ENCODE results near the gene SPCS2.

The SPCS2 gene

GRCh38 chr11:74933765-74934164, 15.3 kb upstream of the SPCS2 start:
- no peak overlapping the region for H2BK5ac ChIP-seq (ENCODE audit: low read depth, low read length, poor library complexity)
- no peak overlapping the region for H3K14ac ChIP-seq (ENCODE audit: low read length)
- no peaks in the 10 kb centered on the region for H3K79me1 ChIP-seq (ENCODE audit: low read length)
- H3K9ac ChIP-seq (ENCODE audit: low read length) = no peak overlapping the region
- no peak overlapping the region for H3K23ac ChIP-seq (ENCODE audit: low read length)
- no peaks in the 10 kb centered on the region for H3K27me3 ChIP-seq (ENCODE audit: insufficient read depth, low read length)
- H4K12ac ChIP-seq (ENCODE audit: low read depth, low read length) = no peak overlapping the region
- H3K18ac ChIP-seq (ENCODE audit: low read length) = no peak overlapping the region
- H2AK5ac ChIP-seq (ENCODE audit: low read length) = no peak overlapping the region
- no peak overlapping the region for H3K4me2 ChIP-seq (ENCODE audit: low read length)
- H3K79me2 ChIP-seq (ENCODE audit: control insufficient read depth, insufficient read depth, low read length, poor library complexity) = no peaks in the 10 kb centered on the region
- H3K36me3 ChIP-seq (ENCODE audit: control insufficient read depth in 1 of 2, insufficient read depth in 2 of 2, low read length in 2 of 2) = peaks cover 4 to 8% of the 10 kb centered on the region in 2 experiments
- no peak overlapping the region for H4K8ac ChIP-seq (ENCODE audit: low read depth, low read length)
- no peak overlapping the region for H3K4me3 ChIP-seq (ENCODE audit: low read depth, low read length)
- DNase-seq = no peak
- H2BK12ac ChIP-seq (ENCODE audit: low read length) = no peak overlapping the region
- no peak overlapping the region for H4K91ac ChIP-seq (ENCODE audit: low read depth, low read length)
- 100% methylated on average over 2 of the region's 2 CpGs for WGBS (ENCODE audit: extremely low coverage, insufficient coverage, insufficient read length)
- H3K4ac ChIP-seq (ENCODE audit: low read depth, low read length) = no peak overlapping the region
- no peaks in the 10 kb centered on the region for H3K9me3 ChIP-seq (ENCODE audit: insufficient read depth, low read depth, low read length)
- H3K27ac ChIP-seq (ENCODE audit: low read depth, low read length) = no peak overlapping the region
- no peaks in the 10 kb centered on the region for H3K4me1 ChIP-seq (ENCODE audit: control insufficient read depth in 1 of 2, insufficient read depth in 2 of 2, low read length in 2 of 2)
- H2BK120ac ChIP-seq (ENCODE audit: insufficient read depth, low read length, poor library complexity) = no peak overlapping the region
- H2AFZ ChIP-seq (ENCODE audit: insufficient read depth, low read length, poor library complexity) = no peak overlapping the region

- no peak for DNase-seq
- Histone ChIP-seq H3K14ac (ENCODE audit: low read length) (no peak overlapping the region), H2BK120ac (ENCODE audit: insufficient read depth, low read length, poor library complexity) (no peak overlapping the region), H3K4me2 (ENCODE audit: low read length) (no peak overlapping the region), H3K79me1 (ENCODE audit: low read length) (no peaks in the 10 kb centered on the region), H3K9me3 (ENCODE audit: insufficient read depth, low read depth, low read length) (no peaks in the 10 kb centered on the region), H2BK12ac (ENCODE audit: low read length) (no peak overlapping the region), H3K27ac (ENCODE audit: low read depth, low read length) (no peak overlapping the region), H3K18ac (ENCODE audit: low read length) (no peak overlapping the region), H3K27me3 (ENCODE audit: insufficient read depth, low read length) (no peaks in the 10 kb centered on the region), H4K8ac (ENCODE audit: low read depth, low read length) (no peak overlapping the region), H2BK5ac (ENCODE audit: low read depth, low read length, poor library complexity) (no peak overlapping the region), H3K4me3 (ENCODE audit: low read depth, low read length) (no peak overlapping the region), H2AFZ (ENCODE audit: insufficient read depth, low read length, poor library complexity) (no peak overlapping the region), H4K12ac (ENCODE audit: low read depth, low read length) (no peak overlapping the region), H3K36me3 (ENCODE audit: control insufficient read depth in 1 of 2, insufficient read depth in 2 of 2, low read length in 2 of 2) (peaks cover 4 to 8% of the 10 kb centered on the region in 2 experiments), H3K23ac (ENCODE audit: low read length) (no peak overlapping the region), H3K4me1 (ENCODE audit: control insufficient read depth in 1 of 2, insufficient read depth in 2 of 2, low read length in 2 of 2) (no peaks in the 10 kb centered on the region), H3K79me2 (ENCODE audit: control insufficient read depth, insufficient read depth, low read length, poor library complexity) (no peaks in the 10 kb centered on the region), H3K4ac (ENCODE audit: low read depth, low read length) (no peak overlapping the region), H3K9ac (ENCODE audit: low read length) (no peak overlapping the region), H2AK5ac (ENCODE audit: low read length) (no peak overlapping the region), H4K91ac (ENCODE audit: low read depth, low read length) (no peak overlapping the region)
- WGBS (ENCODE audit: extremely low coverage, insufficient coverage, insufficient read length) = no CpG with 5 or more reads among the region's 2 CpGs
These were observed 13.8 kb upstream of the SPCS2 start for GRCh38 chr11:74935285-74935684.

- Histone ChIP-seq H2AFZ (ENCODE audit: insufficient read depth, low read length, poor library complexity) (no peak overlapping the region), H3K4me3 (ENCODE audit: low read depth, low read length) (no peak overlapping the region), H3K27ac (ENCODE audit: low read depth, low read length) (no peak overlapping the region), H3K27me3 (ENCODE audit: insufficient read depth, low read length) (no peaks in the 10 kb centered on the region), H3K9me3 (ENCODE audit: insufficient read depth, low read depth, low read length) (no peaks in the 10 kb centered on the region), H2BK5ac (ENCODE audit: low read depth, low read length, poor library complexity) (no peak overlapping the region), H3K79me1 (ENCODE audit: low read length) (no peaks in the 10 kb centered on the region), H3K4me1 (ENCODE audit: control insufficient read depth in 1 of 2, insufficient read depth in 2 of 2, low read length in 2 of 2) (no peaks in the 10 kb centered on the region), H3K9ac (ENCODE audit: low read length) (no peak overlapping the region), H3K4ac (ENCODE audit: low read depth, low read length) (no peak overlapping the region), H4K91ac (ENCODE audit: low read depth, low read length) (no peak overlapping the region), H3K36me3 (ENCODE audit: control insufficient read depth in 1 of 2, insufficient read depth in 2 of 2, low read length in 2 of 2) (peaks cover 4 to 8% of the 10 kb centered on the region in 2 experiments), H3K79me2 (ENCODE audit: control insufficient read depth, insufficient read depth, low read length, poor library complexity) (no peaks in the 10 kb centered on the region), H2AK5ac (ENCODE audit: low read length) (no peak overlapping the region), H4K8ac (ENCODE audit: low read depth, low read length) (no peak overlapping the region), H3K4me2 (ENCODE audit: low read length) (no peak overlapping the region), H3K18ac (ENCODE audit: low read length) (no peak overlapping the region), H3K14ac (ENCODE audit: low read length) (no peak overlapping the region), H3K23ac (ENCODE audit: low read length) (no peak overlapping the region), H2BK12ac (ENCODE audit: low read length) (no peak overlapping the region), H2BK120ac (ENCODE audit: insufficient read depth, low read length, poor library complexity) (no peak overlapping the region), H4K12ac (ENCODE audit: low read depth, low read length) (no peak overlapping the region)
- WGBS (ENCODE audit: extremely low coverage, insufficient coverage, insufficient read length) = no CpG with 5 or more reads among the region's 2 CpGs
- no peak for DNase-seq
These were observed 13.0 kb upstream of the SPCS2 start for GRCh38 chr11:74936087-74936486.

GRCh38 chr11:74936976-74937375, 12.1 kb upstream of the SPCS2 start:
- H2AFZ ChIP-seq (ENCODE audit: insufficient read depth, low read length, poor library complexity) = no peak overlapping the region
- no peak overlapping the region for H2BK12ac ChIP-seq (ENCODE audit: low read length)
- H3K9me3 ChIP-seq (ENCODE audit: insufficient read depth, low read depth, low read length) = no peaks in the 10 kb centered on the region
- no peak overlapping the region for H3K23ac ChIP-seq (ENCODE audit: low read length)
- H3K27ac ChIP-seq (ENCODE audit: low read depth, low read length) = no peak overlapping the region
- no peak overlapping the region for H4K91ac ChIP-seq (ENCODE audit: low read depth, low read length)
- no peak overlapping the region for H2BK120ac ChIP-seq (ENCODE audit: insufficient read depth, low read length, poor library complexity)
- no peak for DNase-seq
- peaks cover 4 to 8% of the 10 kb centered on the region in 2 experiments for H3K36me3 ChIP-seq (ENCODE audit: control insufficient read depth in 1 of 2, insufficient read depth in 2 of 2, low read length in 2 of 2)
- no peak overlapping the region for H4K8ac ChIP-seq (ENCODE audit: low read depth, low read length)
- H3K79me1 ChIP-seq (ENCODE audit: low read length) = no peaks in the 10 kb centered on the region
- no peak overlapping the region for H3K4me2 ChIP-seq (ENCODE audit: low read length)
- H4K12ac ChIP-seq (ENCODE audit: low read depth, low read length) = no peak overlapping the region
- H3K79me2 ChIP-seq (ENCODE audit: control insufficient read depth, insufficient read depth, low read length, poor library complexity) = no peaks in the 10 kb centered on the region
- no peaks in the 10 kb centered on the region for H3K4me1 ChIP-seq (ENCODE audit: control insufficient read depth in 1 of 2, insufficient read depth in 2 of 2, low read length in 2 of 2)
- no peak overlapping the region for H2BK5ac ChIP-seq (ENCODE audit: low read depth, low read length, poor library complexity)
- no peak overlapping the region for H2AK5ac ChIP-seq (ENCODE audit: low read length)
- WGBS (ENCODE audit: extremely low coverage, insufficient coverage, insufficient read length) = no CpG with 5 or more reads among the region's 5 CpGs
- H3K14ac ChIP-seq (ENCODE audit: low read length) = no peak overlapping the region
- H3K4me3 ChIP-seq (ENCODE audit: low read depth, low read length) = no peak overlapping the region
- no peak overlapping the region for H3K4ac ChIP-seq (ENCODE audit: low read depth, low read length)
- no peaks in the 10 kb centered on the region for H3K27me3 ChIP-seq (ENCODE audit: insufficient read depth, low read length)
- no peak overlapping the region for H3K9ac ChIP-seq (ENCODE audit: low read length)
- no peak overlapping the region for H3K18ac ChIP-seq (ENCODE audit: low read length)
